ENCODE data around the gene RAD51B. TPM values are rescaled to one million over a fixed set of nuclear protein-coding genes. Genes with fewer than 3 reads are reported as not detected.

Gene RAD51B
- total and polyA plus RNA-seq, 2 of the 13 experiments (the other 11 are each of a cell fraction or from before 2014, with no cell fraction given): 7.0 to 9.5 TPM

DNA sequence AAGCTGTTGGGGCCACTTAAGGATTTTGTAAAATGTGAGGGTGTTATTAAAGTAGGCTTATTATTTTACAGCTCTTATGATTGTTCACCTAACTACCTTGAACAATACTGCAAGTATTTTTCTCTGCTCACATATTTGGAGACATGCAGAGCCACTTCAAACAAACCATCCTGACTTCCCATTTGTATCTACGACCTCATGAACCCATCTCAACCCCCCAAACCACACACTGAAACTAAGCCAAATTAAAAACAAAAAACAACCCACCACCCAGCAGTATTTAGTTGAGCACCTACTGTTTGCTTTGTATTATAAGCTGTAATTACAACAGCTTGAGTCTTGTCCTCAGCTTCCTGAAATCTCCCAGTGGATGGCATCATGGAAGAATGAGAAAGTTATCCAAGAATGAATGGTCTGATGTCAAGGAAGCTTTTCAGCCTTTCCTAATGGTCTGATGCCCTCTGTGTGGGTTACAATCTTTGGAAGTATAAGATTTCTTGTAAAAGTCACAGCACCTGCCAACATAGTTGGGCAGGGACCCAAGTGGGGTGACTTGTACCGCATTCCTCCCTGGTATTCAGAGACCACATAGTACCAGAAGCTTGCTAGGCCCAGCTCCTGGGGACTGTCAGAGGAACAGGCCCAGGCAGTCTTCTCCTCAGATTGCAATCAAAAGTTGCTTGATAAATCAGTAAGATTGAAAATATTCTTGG lies 556.6 kb downstream of the RAD51B start:
- no peak overlapping the region for H3K4me2 ChIP-seq (ENCODE audit: low read depth, low read length)
- CTCF ChIA-PET (ENCODE audit: low intra/inter-chr PET ratio, low total read pairs): no interaction called here
- H3K9me3 ChIP-seq (ENCODE audit: low read length): no peaks in the 10 kb centered on the region
- no peak overlapping the region for H3K4me3 ChIP-seq (replicated peaks in 1 of 3; ENCODE audit: insufficient read depth in 1 of 3, low read depth in 2 of 3, low read length in 3 of 3)
- in situ Hi-C loops (cut with HindIII; ENCODE audit: extremely low pct_ligation_motif_present, low pct_unique_long_range_greater_than_20kb) (no loop called here), intact Hi-C loops (cut with micrococcal nuclease; ENCODE audit: unreplicated experiment) (no loop called here)
- H3K9ac ChIP-seq (ENCODE audit: insufficient read depth, low read depth, low read length): no peak overlapping the region
- no peak overlapping the region for H3K27ac ChIP-seq (ENCODE audit: extremely low read length, insufficient read depth, low read length)
- no peaks in the 10 kb centered on the region for H3K36me3 ChIP-seq (replicated peaks in 1 of 2; ENCODE audit: control insufficient read depth in 1 of 2, insufficient read depth in 2 of 2, low read length in 2 of 2)
- FAIRE-seq (no peak), DNase-seq (ENCODE audit: low spot score) (no peak), ATAC-seq (no peak)
- POLR2A ChIA-PET: no interaction called here
- no peaks in the 10 kb centered on the region for H3K79me2 ChIP-seq (ENCODE audit: insufficient read depth, low read length)
- peaks cover 31% of the 10 kb centered on the region for H3K4me1 ChIP-seq (ENCODE audit: insufficient read depth, low read length)
- no peak overlapping the region for H2AFZ ChIP-seq (ENCODE audit: low read length)
- 93% methylated on average over 2 of the region's 2 CpGs for WGBS (ENCODE audit: low lambda C conversion rate)
- no peaks in the 10 kb centered on the region for H4K20me1 ChIP-seq (ENCODE audit: insufficient read depth, low read length)
- no TSS peak for BruUV-seq (replicated peaks)
- TF ChIP-seq ZFYVE20 (CRISPR knock-in tag; IDR thresholded peaks at IDR 0.05; ENCODE audit: borderline replicate concordance, low read depth): no peak
- TF ChIP-seq ZEB1 (IDR thresholded peaks at IDR 0.05; ENCODE audit: insufficient replicate concordance, low read depth): no peak
- TF ChIP-seq ZNF546 (CRISPR knock-in tag; conservative IDR thresholded peaks at IDR 0.05): no peak
- no peak for TF ChIP-seq MZF1 (CRISPR knock-in tag; IDR thresholded peaks at IDR 0.05; ENCODE audit: borderline replicate concordance)
- TF ChIP-seq PLSCR1 (CRISPR knock-in tag; IDR thresholded peaks at IDR 0.05; ENCODE audit: borderline replicate concordance): no peak
- TF ChIP-seq ZNF691 (CRISPR knock-in tag; IDR thresholded peaks at IDR 0.05; ENCODE audit: borderline replicate concordance, low read depth): no peak
- TF ChIP-seq E2F2 (CRISPR knock-in tag; IDR thresholded peaks at IDR 0.05; ENCODE audit: borderline replicate concordance): no peak
- TF ChIP-seq ATF1 (CRISPR knock-in tag; IDR thresholded peaks at IDR 0.05): no peak
- TF ChIP-seq, protein P1, sequence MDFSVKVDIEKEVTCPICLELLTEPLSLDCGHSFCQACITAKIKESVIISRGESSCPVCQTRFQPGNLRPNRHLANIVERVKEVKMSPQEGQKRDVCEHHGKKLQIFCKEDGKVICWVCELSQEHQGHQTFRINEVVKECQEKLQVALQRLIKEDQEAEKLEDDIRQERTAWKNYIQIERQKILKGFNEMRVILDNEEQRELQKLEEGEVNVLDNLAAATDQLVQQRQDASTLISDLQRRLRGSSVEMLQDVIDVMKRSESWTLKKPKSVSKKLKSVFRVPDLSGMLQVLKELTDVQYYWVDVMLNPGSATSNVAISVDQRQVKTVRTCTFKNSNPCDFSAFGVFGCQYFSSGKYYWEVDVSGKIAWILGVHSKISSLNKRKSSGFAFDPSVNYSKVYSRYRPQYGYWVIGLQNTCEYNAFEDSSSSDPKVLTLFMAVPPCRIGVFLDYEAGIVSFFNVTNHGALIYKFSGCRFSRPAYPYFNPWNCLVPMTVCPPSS (IDR thresholded peaks at IDR 0.05): no peak
- H3K27me3 ChIP-seq (ENCODE audit: control insufficient read depth in 1 of 2, insufficient read depth in 2 of 2, low read length in 2 of 2): no peaks in the 10 kb centered on the region

Data from HepG2 (cell line).